ENCODE results near the gene FBH1.

- TF ChIP-seq CTCF (IDR thresholded peaks at IDR 0.05), result no peak
- no peak for TF ChIP-seq POLR2A (IDR thresholded peaks at IDR 0.05)
- TF ChIP-seq EP300 (IDR thresholded peaks at IDR 0.05), result no peak
Measured at GRCh38 chr10:5951167-5951711, 61.2 kb downstream of the FBH1 start.
